Esophagus mucosa (tissue), 1 donor: ENCODE measurements around the gene GTPBP8. TPM values are rescaled to one million over a fixed set of nuclear protein-coding genes. Genes with fewer than 3 reads are reported as not detected.
A peak's percentile ranks its signal among the peaks of the same experiment; 100 is the strongest.
"Not testable (repeated sequence)": the region's sequence is repeated elsewhere in the genome, so short reads cannot be mapped to it uniquely, and the experiment has no call there.

ENCODE experiments used
- ATAC-seq: fragments of 200-7000 bp; cut with Tn5 transposase; one replicate; pipeline ENCODE4 v1.9.1; 2020
- total RNA-seq: library from RNA; stranded (reverse); gene quantifications from one replicate; pipeline ENCODE4 v1.2.4, GENCODE V29; 2023
- donor health status: DM: yes; HTN: yes; CAD: no.

The GTPBP8 gene
- total RNA-seq, 1 donor from 2014 or later: 14.6 TPM

- no peak for ATAC-seq
Observed at GRCh38 chr3:113002037-113002436, 11.3 kb downstream of the GTPBP8 start.

DNA sequence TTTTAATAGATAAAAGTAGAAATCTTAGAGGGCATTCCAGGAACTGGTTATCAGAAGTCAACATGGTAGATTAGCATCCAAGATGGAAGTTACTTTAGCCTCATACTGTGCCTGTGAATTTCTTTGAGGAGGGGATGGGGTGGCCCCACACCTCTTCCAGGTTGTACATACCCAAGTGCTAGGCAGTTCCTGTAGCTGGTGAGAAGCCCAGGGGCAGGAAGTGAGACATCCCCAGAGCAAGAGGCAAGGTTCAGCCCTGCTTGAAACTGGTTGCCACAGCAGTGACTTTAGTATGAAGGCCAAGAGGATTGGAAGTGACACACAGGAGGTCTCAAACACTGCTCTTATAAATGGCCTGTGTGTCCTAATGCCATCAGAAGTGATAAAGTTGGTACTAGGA lies 11.9 kb downstream of the GTPBP8 start:
- no peak for ATAC-seq

DNA sequence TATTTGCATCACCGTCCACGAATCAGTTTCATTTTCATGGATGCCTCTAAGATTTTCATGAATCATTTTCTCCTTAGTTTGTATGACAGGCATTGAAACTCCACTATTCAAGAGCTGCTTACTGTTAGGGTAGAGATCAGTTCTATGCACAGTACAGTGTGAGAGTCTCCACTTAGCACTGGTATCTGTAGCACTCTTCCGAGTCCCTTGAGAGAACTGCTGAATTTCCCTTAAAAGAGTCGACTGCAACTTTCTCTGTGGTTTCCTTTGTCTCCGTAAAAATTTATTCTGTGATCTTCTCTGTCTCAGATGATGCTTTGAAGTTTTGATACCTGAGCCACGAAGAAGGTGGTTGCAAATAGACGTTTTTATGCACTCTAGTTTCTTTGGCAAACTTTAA lies 14.8 kb downstream of the GTPBP8 start:
- ATAC-seq: no peak

DNA sequence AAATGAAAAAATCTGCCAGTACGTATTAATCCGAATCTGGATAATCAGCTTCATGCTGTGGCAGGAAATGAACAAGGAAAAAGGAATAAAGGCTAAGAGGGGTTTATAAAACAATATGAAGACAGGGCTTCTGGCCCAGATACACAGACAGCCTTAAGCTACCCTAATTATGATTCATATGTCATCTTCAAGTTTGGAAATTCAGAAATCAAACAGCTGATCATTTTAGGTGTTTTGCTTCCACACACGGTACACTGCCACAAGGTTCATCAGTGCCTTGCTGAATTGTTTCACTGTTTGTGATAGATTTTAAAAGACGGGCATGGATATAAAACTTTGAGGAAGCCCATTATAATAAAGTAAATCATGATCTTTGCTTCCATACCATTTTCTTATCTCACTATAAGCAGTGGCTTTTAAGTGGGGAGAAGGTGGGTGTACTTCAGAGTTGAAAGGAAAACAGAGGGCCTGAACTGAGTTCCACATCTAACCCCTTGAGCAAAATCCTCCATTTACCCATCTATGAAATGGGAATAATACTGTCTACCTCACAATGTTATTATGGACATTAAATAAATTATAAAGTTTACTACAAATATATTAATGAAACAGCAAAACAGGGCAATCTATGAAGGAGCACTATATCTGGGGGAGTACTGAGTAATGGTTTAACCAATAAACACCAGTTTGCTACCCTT lies 15.7 kb downstream of the GTPBP8 start:
- ATAC-seq: no peak

DNA sequence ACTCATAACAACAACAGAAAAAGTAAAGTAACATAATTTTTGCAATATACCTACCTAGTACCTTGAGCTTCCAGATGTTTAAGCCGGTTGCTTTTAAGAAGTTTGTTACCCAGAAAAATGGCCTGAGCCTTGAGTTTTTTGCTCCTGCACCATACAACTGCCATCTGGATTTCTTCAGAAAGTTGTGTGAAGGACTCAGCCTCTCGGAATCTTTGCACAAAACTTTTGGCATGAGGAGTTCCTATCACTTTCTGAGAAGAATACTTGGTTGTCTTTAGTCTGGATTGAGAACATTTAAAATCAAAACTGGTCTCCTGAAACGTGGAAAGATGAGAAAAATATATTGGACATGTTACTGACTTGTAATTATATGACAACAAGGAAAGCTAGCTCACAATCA lies 17.3 kb downstream of the GTPBP8 start:
- ATAC-seq: no peak

DNA sequence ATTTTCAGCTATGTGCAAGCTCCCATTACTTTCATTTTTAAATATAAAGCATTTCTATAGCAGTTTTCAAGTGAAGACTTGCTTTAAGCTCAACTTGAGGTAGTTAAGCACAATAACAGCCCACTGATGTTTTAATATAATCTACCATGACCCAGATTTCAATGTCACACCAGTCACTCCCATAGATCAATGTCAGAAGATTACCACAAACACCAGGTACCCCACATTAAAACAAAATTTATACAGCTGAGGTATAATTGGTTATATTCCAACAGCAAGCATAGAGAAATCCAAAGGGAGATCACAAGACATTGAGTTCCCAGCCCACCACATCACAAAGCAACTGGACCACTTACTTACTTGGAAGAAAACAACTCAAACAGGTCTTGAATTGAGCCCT lies 22.8 kb downstream of the GTPBP8 start:
- ATAC-seq: no peak

DNA sequence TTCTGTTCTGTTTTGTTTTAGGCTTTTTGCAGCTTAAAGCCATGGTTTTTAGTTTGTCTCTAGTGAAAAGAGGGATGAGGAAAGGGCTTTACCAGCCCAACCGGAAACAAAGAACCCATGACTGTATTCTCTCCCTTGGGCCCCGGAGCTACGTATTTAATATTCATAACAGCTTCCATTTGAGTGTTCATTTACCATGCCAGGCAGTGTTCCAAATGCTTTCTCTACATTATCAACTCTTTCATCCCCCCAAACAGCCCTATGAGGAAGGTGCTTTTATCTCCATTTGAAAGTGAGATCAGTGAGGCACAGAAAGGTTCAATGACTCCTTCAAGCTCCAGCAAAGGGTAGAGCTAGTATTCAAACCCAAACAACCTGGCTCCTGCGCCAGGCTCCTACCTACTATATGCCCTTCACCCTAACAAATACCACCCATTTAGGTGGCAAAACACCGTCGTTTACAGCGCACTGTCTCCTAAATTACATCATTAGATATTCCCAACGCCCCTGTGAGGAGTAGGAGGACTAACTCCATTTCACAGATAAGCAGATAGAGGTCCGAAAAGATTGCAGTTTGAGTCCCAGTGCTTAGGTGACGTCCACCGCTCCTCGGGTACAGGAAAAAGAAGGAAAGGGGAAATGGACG lies 27.9 kb downstream of the GTPBP8 start:
- peak; percentile 14 for ATAC-seq

GRCh38 chr3:113019182-113020137 lies 28.7 kb downstream of the GTPBP8 start:
- ATAC-seq: peak; percentile 95

- ATAC-seq: no peak
Observed at GRCh38 chr3:113021471-113021870, 30.7 kb downstream of the GTPBP8 start.

- ATAC-seq: no peak
Observed at GRCh38 chr3:113034011-113034410, 43.2 kb downstream of the GTPBP8 start.

- ATAC-seq: peak; percentile 95
Observed at GRCh38 chr3:113035387-113035982, 44.7 kb downstream of the GTPBP8 start.

DNA sequence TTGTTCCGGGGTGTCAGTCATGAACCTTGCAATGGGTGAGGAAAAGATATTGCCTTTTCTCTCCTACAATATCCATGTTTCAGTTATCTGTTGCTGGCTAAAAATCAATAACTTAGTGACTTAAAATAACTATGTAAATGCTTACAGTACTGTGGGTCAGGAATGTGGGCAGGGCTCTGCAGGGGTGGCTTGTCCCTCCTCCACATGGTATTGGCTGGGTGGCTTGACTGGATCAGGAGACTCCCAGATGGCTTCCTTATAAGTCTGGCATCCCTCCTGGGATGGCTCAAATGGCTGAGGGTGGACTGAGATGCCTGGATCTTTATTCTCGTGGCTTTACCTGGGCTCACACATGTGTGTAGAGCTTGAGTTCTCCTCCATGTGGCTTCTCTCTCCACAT lies 47.5 kb downstream of the GTPBP8 start:
- ATAC-seq: no peak

DNA sequence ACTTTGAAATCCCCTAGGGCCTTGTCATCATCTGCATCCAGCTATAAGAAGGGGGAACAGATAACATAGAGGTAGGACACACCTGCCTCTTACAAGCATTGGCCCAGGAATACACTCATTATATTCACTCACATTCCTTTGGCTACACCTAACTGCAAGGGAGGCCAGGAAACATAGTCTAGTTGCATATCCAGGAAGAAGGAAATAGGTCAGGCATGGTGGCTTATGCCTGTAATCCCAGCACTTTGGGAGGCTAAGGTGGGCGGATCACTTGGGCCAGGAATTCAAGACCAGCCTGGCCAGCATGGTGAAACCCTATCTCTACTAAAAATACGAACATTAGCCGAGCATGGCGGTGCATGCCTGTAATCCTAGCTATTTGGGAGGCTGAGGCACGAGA lies 48.8 kb downstream of the GTPBP8 start:
- peak; percentile 48 for ATAC-seq

DNA sequence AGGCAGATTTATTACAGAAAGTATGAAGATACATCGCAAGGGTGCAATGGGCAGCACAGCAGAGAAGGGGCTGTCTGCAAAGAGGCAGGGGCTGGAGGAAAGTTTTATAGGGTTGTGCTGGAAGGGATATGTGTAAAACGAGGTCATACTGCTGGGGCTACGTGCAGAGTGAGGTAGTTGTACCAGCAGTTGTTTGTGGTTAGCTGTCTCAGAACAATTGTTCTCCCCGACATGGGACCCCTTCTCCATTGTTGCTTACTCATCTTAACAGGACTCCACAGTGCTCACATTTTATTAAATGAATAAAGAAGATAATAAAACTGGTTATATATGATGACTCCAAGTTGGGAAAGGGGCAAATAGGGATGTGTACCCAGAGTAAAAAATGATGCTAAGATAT lies 49.4 kb downstream of the GTPBP8 start:
- ATAC-seq: no peak

- no peak for ATAC-seq
Observed at GRCh38 chr3:113043686-113044085, 52.9 kb downstream of the GTPBP8 start.

DNA sequence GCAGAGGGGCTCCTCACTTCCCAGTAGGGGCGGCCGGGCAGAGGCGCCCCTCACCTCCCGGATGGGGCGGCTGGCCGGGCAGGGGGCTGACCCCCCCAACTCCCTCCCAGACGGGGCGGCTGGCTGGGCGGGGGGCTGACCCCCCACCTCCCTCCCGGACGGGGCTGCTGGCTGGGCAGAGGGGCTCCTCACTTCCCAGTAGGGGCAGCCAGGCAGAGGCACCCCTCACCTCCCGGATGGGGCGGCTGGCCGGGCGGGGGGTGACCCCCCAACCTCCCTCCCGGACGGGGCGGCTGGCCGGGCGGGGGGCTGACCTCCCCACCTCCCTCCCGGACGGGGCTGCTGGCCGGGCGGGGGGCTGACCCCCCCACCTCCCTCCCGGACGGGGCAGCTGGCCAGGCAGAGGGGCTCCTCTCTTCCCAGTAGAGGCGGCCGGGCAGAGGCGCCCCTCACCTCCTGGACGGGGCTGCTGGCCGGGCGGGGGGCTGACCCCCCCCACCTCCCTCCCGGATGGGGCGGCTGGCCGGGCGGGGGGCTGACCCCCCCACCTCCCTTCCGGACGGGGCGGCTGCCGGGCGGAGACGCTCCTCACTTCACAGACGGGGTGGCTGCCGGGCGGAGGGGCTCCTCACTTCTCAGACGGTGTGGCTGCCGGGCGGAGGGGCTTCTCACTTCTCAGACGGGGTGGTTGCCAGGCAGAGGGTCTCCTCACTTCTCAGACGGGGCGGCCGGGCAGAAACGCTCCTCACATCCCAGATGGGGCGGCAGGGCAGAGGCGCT lies 55.6 kb downstream of the GTPBP8 start:
- not testable (repeated sequence) for ATAC-seq

- ATAC-seq: peak; percentile 98
Observed at GRCh38 chr3:113051302-113051711, 60.5 kb downstream of the GTPBP8 start.

Other genes starting within 250 kb of the GTPBP8 start
- not detected for gene CD200R1L, start 144.1 kb upstream of the GTPBP8 start, total RNA-seq
- gene CD200R1, start 15.9 kb upstream of the GTPBP8 start, total RNA-seq: 2.9 TPM
- 19.8 TPM for gene BOC, start 220.6 kb downstream of the GTPBP8 start, total RNA-seq